ENCODE measurements around the gene GPR137.

GPR137 gene

DNA sequence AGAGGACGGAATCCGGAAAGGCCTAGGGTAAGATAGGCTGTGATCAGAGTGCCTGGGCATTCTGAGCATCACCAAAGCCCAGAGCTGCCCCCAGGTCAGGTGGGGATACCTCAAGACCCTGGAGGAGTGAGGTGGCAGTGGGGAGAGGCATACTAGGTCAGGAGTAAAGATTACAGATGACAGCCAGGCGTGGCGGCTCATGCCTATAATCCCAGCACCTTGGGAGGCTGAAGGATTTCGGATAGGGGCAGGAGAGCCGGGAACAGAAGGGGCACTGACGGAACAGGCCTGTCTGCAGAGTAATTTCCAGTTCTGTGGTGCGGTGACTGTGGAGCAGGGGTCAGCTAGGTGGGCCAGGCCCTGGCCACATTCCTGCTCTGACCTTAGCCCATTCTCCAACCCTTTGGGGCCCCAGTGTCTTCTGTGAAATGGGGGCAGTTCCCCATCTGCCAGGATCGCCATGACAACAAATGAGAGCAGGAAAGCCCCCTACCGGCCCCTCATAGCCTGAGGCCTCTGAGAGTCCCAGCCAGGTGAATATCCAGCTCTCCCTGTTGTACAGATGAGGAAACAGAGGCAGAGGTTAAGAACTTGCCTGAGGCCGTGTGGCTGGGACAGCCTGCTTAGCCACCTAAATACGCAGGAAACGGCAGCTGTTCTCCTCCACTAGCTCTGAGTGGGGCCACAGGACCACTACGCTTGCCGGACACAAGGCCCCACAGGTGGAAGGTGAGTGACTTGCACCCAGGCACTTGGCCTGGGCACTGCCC, 10.4 kb upstream of the GPR137 start:
- Histone ChIP-seq H3K9ac (ENCODE audit: low read length) (no peak overlapping the region), H3K79me1 (replicated peaks; ENCODE audit: low read length, poor library complexity, severe bottlenecking) (peaks cover 25% of the 10 kb centered on the region), H3K9me3 (ENCODE audit: control insufficient read depth, low read length) (no peaks in the 10 kb centered on the region), H4K91ac (ENCODE audit: low read length) (peak overlapping the region; percentile 79), H3K18ac (ENCODE audit: low read depth in 1 of 2, low read length in 2 of 2) (no peak overlapping the region), H2AK5ac (ENCODE audit: low read length, severe bottlenecking) (no peak overlapping the region), H3K4me3 (ENCODE audit: insufficient read depth in 1 of 2, low read depth in 1 of 2, low read length in 2 of 2) (no peak overlapping the region), H2BK120ac (ENCODE audit: low read depth, low read length) (no peak overlapping the region), H2BK5ac (ENCODE audit: low read depth, low read length, poor library complexity, severe bottlenecking) (no peak overlapping the region), H3K4me1 (ENCODE audit: control insufficient read depth, insufficient read depth, low read depth, low read length) (peaks cover 20% of the 10 kb centered on the region), H4K8ac (ENCODE audit: low read length) (no peak overlapping the region), H3K23ac (ENCODE audit: low read length in 2 of 2) (no peak overlapping the region), H3K4ac (ENCODE audit: low read depth in 1 of 2, low read length in 2 of 2) (no peak overlapping the region), H3K36me3 (ENCODE audit: control insufficient read depth in 1 of 2, insufficient read depth in 2 of 2, low read depth in 1 of 2, low read length in 2 of 2) (peaks cover 36 to 37% of the 10 kb centered on the region in 2 experiments), H3K4me2 (ENCODE audit: low read length, poor library complexity, severe bottlenecking) (no peak overlapping the region), H3K27ac (ENCODE audit: low read length, poor library complexity, severe bottlenecking) (no peak overlapping the region), H3K27me3 (ENCODE audit: control insufficient read depth in 1 of 2, insufficient read depth in 1 of 2, low read length in 2 of 2) (no peaks in the 10 kb centered on the region), H3K14ac (ENCODE audit: low read length in 2 of 2) (no peak overlapping the region), H2BK15ac (ENCODE audit: low read depth, poor library complexity, severe bottlenecking) (no peak overlapping the region), H2BK12ac (ENCODE audit: low read length in 2 of 2) (no peak overlapping the region), H2AFZ (ENCODE audit: low read depth, low read length) (no peak overlapping the region)
- no peak for DNase-seq
- 92% methylated on average over 14 of the region's 15 CpGs for WGBS

DNA sequence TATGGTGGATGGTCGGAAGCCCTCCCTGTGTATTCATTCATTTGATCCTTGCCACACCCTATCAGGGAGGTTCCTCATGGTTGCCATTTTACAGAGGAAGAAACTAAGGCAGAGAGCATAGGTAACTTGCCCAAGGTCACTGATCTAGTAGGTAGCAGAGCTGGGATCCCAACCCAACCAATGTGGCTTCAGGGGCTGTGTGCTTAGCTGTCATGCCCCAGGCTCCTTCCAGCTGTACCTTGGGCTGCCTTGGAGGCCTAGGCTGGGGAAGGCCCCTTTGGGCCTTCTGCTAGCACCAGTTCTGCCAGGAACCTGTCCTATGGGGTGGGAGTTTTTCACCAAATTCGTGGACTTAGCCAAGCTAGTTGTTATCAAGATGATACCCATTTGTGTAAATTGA, 9.8 kb upstream of the GPR137 start:
- no peak overlapping the region for H3K4ac ChIP-seq (ENCODE audit: low read depth in 1 of 2, low read length in 2 of 2)
- H2BK5ac ChIP-seq (ENCODE audit: low read depth, low read length, poor library complexity, severe bottlenecking) = no peak overlapping the region
- H3K9ac ChIP-seq (ENCODE audit: low read length) = no peak overlapping the region

DNA sequence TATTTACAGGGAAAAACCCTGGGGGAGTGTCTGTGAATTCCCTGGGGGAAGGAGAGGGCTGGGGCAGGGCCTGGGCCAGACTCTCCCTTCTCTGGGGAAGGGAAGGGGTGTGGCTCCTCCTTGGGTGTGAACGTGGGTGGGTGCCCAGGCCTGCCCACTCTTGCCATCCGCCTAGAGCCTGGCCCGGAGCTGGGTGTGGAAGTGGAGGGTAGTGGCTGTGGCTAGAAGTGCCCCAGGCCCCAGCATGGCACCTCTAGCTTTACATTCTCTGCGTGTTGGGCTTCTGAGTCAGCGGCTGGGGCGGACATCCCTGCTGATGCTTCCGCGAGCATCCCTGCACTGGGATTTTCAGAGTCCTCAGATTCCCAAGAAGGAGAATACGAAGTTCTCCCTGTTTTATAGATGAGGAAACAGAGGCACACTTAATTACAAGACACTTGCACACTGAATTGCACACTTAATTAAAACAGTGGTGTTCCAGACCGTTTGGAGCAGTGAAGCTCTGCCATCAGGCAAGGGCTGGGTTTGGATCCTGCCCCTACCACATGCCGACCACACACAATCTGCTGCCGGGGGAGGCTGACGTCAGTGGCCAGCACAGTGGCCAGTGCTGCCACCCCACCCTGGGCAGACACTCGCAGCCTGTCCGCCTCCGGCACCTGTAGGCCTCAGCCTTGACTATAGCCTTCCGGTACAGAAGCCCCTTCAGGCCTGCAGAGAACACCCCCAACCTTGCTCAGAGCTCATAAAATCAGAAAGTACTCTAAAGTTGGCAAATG, 8.8 kb upstream of the GPR137 start:
- Histone ChIP-seq H3K4me1 (ENCODE audit: control insufficient read depth, insufficient read depth, low read depth, low read length) (peaks cover 16% of the 10 kb centered on the region), H2BK120ac (ENCODE audit: low read depth, low read length) (no peak overlapping the region), H3K27ac (ENCODE audit: low read length, poor library complexity, severe bottlenecking) (peak overlapping the region; percentile 71), H2AK5ac (ENCODE audit: low read length, severe bottlenecking) (no peak overlapping the region), H2BK5ac (ENCODE audit: low read depth, low read length, poor library complexity, severe bottlenecking) (peak overlapping the region; percentile 48), H3K14ac (ENCODE audit: low read length in 2 of 2) (no peak overlapping the region), H3K4me3 (ENCODE audit: insufficient read depth in 1 of 2, low read depth in 1 of 2, low read length in 2 of 2) (no peak overlapping the region), H2BK15ac (ENCODE audit: low read depth, poor library complexity, severe bottlenecking) (no peak overlapping the region), H4K91ac (ENCODE audit: low read length) (no peak overlapping the region), H4K8ac (ENCODE audit: low read length) (peak overlapping the region; percentile 30), H3K79me1 (replicated peaks; ENCODE audit: low read length, poor library complexity, severe bottlenecking) (peaks cover 32% of the 10 kb centered on the region), H3K23ac (ENCODE audit: low read length in 2 of 2) (no peak overlapping the region), H3K36me3 (ENCODE audit: control insufficient read depth in 1 of 2, insufficient read depth in 2 of 2, low read depth in 1 of 2, low read length in 2 of 2) (peaks cover 42 to 43% of the 10 kb centered on the region in 2 experiments), H3K27me3 (ENCODE audit: control insufficient read depth in 1 of 2, insufficient read depth in 1 of 2, low read length in 2 of 2) (no peaks in the 10 kb centered on the region), H2BK12ac (ENCODE audit: low read length in 2 of 2) (no peak overlapping the region), H2AFZ (ENCODE audit: low read depth, low read length) (no peak overlapping the region), H3K4ac (ENCODE audit: low read depth in 1 of 2, low read length in 2 of 2) (no peak overlapping the region), H3K9me3 (ENCODE audit: control insufficient read depth, low read length) (no peaks in the 10 kb centered on the region), H3K18ac (ENCODE audit: low read depth in 1 of 2, low read length in 2 of 2) (no peak overlapping the region), H3K9ac (ENCODE audit: low read length) (peak overlapping the region; percentile 27), H3K4me2 (ENCODE audit: low read length, poor library complexity, severe bottlenecking) (no peak overlapping the region)
- WGBS = 92% methylated on average over 17 of the region's 17 CpGs
- DNase-seq = no peak

More for the DNA sequence above, 9.8 kb upstream of the GPR137 start:
- Histone ChIP-seq H4K91ac (ENCODE audit: low read length) (no peak overlapping the region), H3K79me1 (replicated peaks; ENCODE audit: low read length, poor library complexity, severe bottlenecking) (peaks cover 25% of the 10 kb centered on the region), H3K36me3 (ENCODE audit: control insufficient read depth in 1 of 2, insufficient read depth in 2 of 2, low read depth in 1 of 2, low read length in 2 of 2) (peaks cover 36 to 37% of the 10 kb centered on the region in 2 experiments), H2BK15ac (ENCODE audit: low read depth, poor library complexity, severe bottlenecking) (no peak overlapping the region), H2AK5ac (ENCODE audit: low read length, severe bottlenecking) (peak overlapping the region; percentile 66), H3K18ac (ENCODE audit: low read depth in 1 of 2, low read length in 2 of 2) (no peak overlapping the region), H2AFZ (ENCODE audit: low read depth, low read length) (no peak overlapping the region), H3K9me3 (ENCODE audit: control insufficient read depth, low read length) (no peaks in the 10 kb centered on the region), H3K27me3 (ENCODE audit: control insufficient read depth in 1 of 2, insufficient read depth in 1 of 2, low read length in 2 of 2) (no peaks in the 10 kb centered on the region), H2BK120ac (ENCODE audit: low read depth, low read length) (no peak overlapping the region), H2BK12ac (ENCODE audit: low read length in 2 of 2) (no peak overlapping the region), H4K8ac (ENCODE audit: low read length) (no peak overlapping the region), H3K4me1 (ENCODE audit: control insufficient read depth, insufficient read depth, low read depth, low read length) (peaks cover 20% of the 10 kb centered on the region), H3K4me2 (ENCODE audit: low read length, poor library complexity, severe bottlenecking) (no peak overlapping the region), H3K23ac (ENCODE audit: low read length in 2 of 2) (no peak overlapping the region), H3K14ac (ENCODE audit: low read length in 2 of 2) (no peak overlapping the region), H3K27ac (ENCODE audit: low read length, poor library complexity, severe bottlenecking) (peak overlapping the region; percentile 13), H3K4me3 (ENCODE audit: insufficient read depth in 1 of 2, low read depth in 1 of 2, low read length in 2 of 2) (no peak overlapping the region)
- WGBS = no CpG with 5 or more reads among the region's 2 CpGs
- no peak for DNase-seq

DNA sequence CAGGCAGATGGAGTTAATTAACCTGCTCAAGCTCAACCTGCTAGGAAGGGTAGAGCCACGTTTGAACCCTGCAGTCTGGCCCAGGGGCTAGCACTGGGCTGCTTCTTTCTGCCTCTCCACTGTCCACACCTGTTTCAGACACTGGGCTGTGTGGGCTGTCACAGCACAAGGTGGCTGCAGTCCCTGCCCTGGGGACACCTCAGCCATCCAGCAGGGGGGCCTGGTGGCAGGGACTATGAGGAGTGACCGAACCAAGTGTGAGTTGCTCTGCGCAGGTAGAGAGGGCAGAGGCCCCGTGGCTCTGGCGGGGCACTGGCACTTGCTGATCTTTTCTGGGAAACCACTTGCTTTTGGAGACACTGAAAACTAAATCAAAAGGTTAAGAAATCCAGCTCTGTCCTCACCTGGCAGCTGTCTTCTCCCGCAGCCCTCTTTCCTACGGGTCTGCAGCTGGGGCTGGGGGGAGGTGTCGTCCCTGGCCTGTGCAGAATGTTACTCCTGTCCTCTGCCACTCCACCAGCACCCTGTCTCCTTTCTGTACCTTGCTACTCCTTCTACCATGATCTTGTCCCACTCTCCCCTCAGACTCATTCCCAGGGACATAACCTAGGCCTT, 7.0 kb upstream of the GPR137 start:
- Histone ChIP-seq H2BK120ac (ENCODE audit: low read depth, low read length) (no peak overlapping the region), H3K18ac (ENCODE audit: low read depth in 1 of 2, low read length in 2 of 2) (no peak overlapping the region), H3K4ac (ENCODE audit: low read depth in 1 of 2, low read length in 2 of 2) (no peak overlapping the region), H3K79me1 (replicated peaks; ENCODE audit: low read length, poor library complexity, severe bottlenecking) (peaks cover 43% of the 10 kb centered on the region), H2AFZ (ENCODE audit: low read depth, low read length) (no peak overlapping the region), H3K27me3 (ENCODE audit: control insufficient read depth in 1 of 2, insufficient read depth in 1 of 2, low read length in 2 of 2) (no peaks in the 10 kb centered on the region), H3K27ac (ENCODE audit: low read length, poor library complexity, severe bottlenecking) (no peak overlapping the region), H3K9ac (ENCODE audit: low read length) (no peak overlapping the region), H4K91ac (ENCODE audit: low read length) (no peak overlapping the region), H3K9me3 (ENCODE audit: control insufficient read depth, low read length) (no peaks in the 10 kb centered on the region), H3K36me3 (ENCODE audit: control insufficient read depth in 1 of 2, insufficient read depth in 2 of 2, low read depth in 1 of 2, low read length in 2 of 2) (peaks cover 50 to 53% of the 10 kb centered on the region in 2 experiments), H2BK5ac (ENCODE audit: low read depth, low read length, poor library complexity, severe bottlenecking) (no peak overlapping the region), H3K4me3 (ENCODE audit: insufficient read depth in 1 of 2, low read depth in 1 of 2, low read length in 2 of 2) (no peak overlapping the region), H4K8ac (ENCODE audit: low read length) (no peak overlapping the region), H3K4me2 (ENCODE audit: low read length, poor library complexity, severe bottlenecking) (no peak overlapping the region), H2BK15ac (ENCODE audit: low read depth, poor library complexity, severe bottlenecking) (no peak overlapping the region), H2BK12ac (ENCODE audit: low read length in 2 of 2) (no peak overlapping the region), H3K14ac (ENCODE audit: low read length in 2 of 2) (no peak overlapping the region), H3K4me1 (ENCODE audit: control insufficient read depth, insufficient read depth, low read depth, low read length) (peaks cover 15% of the 10 kb centered on the region), H2AK5ac (ENCODE audit: low read length, severe bottlenecking) (peak overlapping the region; percentile 17), H3K23ac (ENCODE audit: low read length in 2 of 2) (no peak overlapping the region)
- 94% methylated on average over 8 of the region's 8 CpGs for WGBS
- DNase-seq = no peak

Data from mesenchymal stem cell (in vitro differentiated cells and primary cell).